HG02943 (cell line): ENCODE measurements around the gene RPL13.

Source experiments
- ATAC-seq: cut with Tn5 transposase; IDR thresholded peaks from one replicate; pipeline ENCODE4 v1.9.1; 2021; ENCODE audit warnings: mild to moderate bottlenecking, low read depth, moderate library complexity; ENCODE audit not compliant: unreplicated experiment

RPL13 gene

DNA sequence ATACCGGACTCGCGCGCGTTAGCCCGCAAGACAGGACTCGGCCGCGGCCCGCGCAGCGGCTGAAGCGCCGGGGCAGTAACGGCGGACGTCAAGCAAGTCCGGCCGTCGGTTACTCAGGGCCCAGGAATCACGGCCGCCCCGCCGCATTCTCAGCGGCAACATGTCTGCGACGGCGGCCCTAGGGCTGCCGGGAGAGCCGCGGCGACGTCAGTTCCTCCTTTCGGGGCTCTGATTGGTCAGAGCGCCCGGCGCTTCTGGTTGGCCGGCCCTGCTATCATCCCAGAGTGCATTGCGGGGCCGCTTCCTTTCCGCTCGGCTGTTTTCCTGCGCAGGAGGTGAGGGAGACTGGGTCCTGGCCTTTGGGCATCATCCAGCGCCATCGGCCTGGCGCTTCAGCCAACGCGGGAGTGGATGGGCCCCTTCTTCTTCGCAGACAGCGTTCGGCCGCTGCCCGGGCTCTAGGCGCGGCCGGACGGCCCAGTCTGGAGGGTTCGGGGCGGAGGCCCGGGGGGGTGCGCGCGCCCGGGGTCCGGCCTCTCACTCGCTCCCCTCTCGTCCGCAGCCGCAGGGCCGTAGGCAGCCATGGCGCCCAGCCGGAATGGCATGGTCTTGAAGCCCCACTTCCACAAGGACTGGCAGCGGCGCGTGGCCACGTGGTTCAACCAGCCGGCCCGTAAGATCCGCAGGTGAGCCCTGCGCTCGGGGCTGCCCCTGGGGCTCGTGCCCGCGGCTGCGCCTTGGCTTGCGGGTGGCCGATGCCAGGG lies at the start of gene RPL13:
RPL13 (plus strand) TSS at position 305 of the 764 bp plus-strand sequence; CDS start at position 583, 278 bp downstream.
- ATAC-seq = peak; percentile 79

GRCh38 chr16:89511374-89511773 lies 49.1 kb upstream of the RPL13 start:
- ATAC-seq = no peak

- ATAC-seq = no peak
Observed at GRCh38 chr16:89512453-89512852, 48.0 kb upstream of the RPL13 start.

GRCh38 chr16:89517128-89517527 lies 43.4 kb upstream of the RPL13 start:
- ATAC-seq = no peak

- no peak for ATAC-seq
Observed at GRCh38 chr16:89519881-89520280, 40.6 kb upstream of the RPL13 start.

- no peak for ATAC-seq
Observed at GRCh38 chr16:89522287-89522686, 38.2 kb upstream of the RPL13 start.

GRCh38 chr16:89523680-89524344 lies 36.7 kb upstream of the RPL13 start:
- ATAC-seq = no peak

- ATAC-seq = no peak
Observed at GRCh38 chr16:89525146-89525913, 35.2 kb upstream of the RPL13 start.

DNA sequence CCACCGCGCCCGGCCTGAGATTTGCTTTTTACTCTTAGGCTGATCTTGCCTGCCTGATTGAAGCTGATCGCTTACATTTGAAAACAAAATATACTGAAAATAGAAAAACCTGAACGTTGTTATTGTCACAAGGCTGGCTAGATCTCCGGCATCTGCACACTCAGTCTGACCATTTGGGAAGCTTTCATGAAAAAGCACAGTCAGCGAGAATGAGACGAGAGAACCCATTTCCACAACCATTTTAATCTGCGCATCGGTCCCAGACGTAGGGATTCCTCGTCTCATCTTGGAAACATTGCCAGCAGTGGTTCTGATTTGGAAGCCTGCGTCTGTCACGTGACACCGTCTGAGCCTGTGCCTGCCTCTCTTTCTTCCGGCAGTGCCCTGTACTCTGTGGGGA lies 31.4 kb upstream of the RPL13 start:
- no peak for ATAC-seq

DNA sequence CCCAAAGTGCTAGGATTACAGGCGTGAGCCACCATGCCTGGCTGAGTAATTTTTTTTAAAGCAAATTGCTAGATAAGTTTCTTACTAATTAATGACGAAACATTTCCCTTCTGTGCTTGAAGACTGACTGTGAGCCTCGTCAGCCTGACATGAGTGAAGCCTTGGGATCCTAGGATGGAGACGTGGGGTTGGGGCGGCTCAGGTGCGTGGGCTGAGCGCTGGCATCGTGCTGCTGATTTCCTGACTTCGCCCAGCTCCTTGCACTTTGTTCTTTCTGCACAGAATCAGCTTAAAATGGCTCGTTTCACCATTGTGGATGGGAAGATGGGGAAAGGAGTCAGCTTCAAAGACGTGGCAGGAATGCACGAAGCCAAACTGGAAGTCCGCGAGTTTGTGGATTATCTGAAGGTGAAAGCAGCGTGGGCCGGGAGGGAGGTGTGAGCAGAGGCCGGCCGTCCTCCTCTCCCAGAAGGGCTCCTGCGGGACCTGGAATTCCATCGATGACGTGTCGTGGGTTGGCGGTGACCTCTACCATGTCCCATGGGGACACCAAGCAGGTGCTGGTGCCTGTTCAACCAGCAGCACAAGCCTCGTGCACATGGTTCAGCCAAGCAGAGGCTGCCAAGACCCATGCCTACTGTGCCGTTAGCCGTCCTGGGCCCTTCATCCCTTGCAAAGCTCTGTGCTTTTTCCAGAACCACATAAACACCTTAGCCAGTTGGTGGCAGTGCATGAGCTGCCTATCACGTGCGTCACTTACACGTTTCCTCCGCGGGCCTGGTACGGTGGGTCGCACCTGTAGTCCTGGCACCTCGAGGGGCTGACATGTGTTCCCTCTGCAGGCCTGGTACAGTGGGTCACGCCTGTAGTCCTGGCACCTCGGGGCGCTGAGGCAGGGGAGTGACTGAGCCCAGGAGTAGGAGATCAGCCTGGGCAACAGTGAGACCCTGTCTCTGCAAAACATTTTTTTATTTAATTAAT lies 29.8 kb upstream of the RPL13 start:
- ATAC-seq = no peak

DNA sequence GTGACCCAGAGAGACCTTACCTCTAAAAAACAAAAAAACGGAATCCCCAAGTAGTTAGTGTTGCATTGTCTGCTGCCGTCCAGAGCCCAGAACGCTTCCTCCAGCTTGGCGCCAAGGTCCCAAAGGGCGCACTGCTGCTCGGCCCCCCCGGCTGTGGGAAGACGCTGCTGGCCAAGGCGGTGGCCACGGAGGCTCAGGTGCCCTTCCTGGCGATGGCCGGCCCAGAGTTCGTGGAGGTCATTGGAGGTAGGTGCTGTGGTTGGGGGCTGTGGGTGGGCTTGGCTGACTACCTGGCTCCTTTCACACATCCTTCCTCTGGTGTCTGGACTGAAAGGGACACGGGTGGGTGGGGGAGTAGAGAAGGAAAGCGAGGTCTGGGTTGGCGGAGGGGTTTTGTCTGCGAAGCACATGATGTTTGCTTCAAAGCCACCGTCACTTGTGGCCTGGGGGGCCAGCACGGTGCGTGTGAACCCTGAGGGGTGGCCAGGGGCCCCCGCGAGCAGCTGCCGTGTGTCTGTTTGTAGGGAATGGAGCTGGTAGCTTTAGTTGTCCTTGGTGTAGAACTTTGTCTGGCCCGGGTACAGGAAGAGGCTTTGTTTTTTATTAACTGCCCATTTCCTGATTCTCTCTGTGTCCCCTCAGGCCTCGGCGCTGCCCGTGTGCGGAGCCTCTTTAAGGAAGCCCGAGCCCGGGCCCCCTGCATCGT lies 28.5 kb upstream of the RPL13 start:
- ATAC-seq = no peak

DNA sequence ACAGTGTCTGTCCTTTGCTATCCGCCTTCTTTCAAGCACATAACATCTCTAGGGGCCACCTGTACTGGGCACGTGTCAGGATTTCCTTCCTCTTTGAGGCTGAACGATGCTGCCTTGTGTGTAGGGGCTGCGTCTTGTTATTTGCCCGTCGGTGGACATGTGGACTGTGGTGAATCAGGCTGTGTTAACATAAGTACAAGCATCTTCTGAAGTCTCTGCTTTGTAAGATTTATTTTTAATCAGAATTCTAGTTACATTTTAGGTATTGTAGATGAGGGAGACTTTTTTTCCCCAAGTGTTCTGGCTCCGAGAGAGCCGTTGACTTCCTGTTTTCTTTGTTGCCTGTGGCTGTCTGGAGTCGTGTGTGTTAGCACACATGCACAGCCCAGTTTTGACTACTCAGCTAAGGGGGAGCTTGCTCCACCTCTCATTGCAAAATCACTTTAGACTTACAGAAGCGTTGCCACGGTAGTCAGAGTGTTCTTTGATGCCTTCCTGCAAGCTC lies 26.2 kb upstream of the RPL13 start:
- ATAC-seq = no peak

DNA sequence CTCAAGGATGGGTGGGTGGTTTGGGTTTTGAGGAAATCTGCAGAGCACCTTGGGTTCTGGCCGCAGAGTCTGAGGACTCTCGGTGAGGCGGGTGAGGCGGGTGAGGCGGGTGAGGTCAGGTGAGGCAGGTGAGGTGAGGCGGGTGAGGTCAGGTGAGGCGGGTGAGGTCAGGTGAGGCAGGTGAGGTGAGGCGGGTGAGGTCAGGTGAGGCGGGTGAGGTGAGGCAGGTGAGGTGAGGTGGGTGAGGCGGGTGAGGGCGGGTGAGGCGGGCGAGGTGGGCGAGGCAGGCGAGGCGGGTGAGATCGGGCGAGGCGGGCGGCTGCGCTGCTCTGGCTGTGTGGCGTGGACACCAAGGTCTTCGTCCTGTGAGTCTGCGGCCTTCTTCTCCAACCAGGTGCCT lies 24.1 kb upstream of the RPL13 start:
- ATAC-seq = no peak

GRCh38 chr16:89536886-89537548 lies 23.5 kb upstream of the RPL13 start:
- ATAC-seq = no peak

DNA sequence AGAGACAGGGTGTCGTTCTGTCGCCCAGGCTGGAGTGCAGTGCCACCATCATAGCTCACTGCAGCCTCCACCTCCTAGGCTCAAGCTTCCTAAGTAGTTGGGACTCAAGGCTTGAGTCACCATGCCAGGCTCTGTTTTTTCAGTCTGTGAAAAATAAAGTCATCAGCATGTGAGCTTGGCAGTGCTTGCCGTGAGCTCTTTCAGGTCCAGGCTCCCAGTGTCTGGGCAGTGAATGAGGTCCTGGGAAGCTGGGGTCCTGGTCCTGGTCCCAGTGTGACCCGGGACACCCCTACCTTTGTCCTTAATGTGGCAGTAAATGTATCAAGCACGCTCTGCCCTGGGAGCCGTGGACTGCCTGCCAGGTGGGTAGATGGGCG lies 22.9 kb upstream of the RPL13 start:
- ATAC-seq = no peak

GRCh38 chr16:89538286-89538685 lies 22.2 kb upstream of the RPL13 start:
- ATAC-seq = no peak

- no peak for ATAC-seq
Observed at GRCh38 chr16:89540557-89540956, 19.9 kb upstream of the RPL13 start.

- no peak for ATAC-seq
Observed at GRCh38 chr16:89541792-89542191, 18.7 kb upstream of the RPL13 start.

- no peak for ATAC-seq
Observed at GRCh38 chr16:89544113-89544512, 16.4 kb upstream of the RPL13 start.
